Neural progenitor cell (in vitro differentiated cells): ENCODE measurements around the gene PLEKHM1. TPM values are rescaled to one million over a fixed set of nuclear protein-coding genes. Genes with fewer than 3 reads are reported as not detected.

Source experiments
- DNase-seq: peaks from one replicate; pipeline ENCODE4 v3.0.0-alpha.2; 2016; ENCODE audit warnings: low spot score
- H2AFZ ChIP-seq: fragments of 200-600 bp; sonication (generic); replicated peaks from 2 replicates; pipeline ENCODE4 v1.6.1; 2016; ENCODE audit warnings: antibody characterized with exemption
- H3F3A ChIP-seq: fragments of 200-600 bp; sonication (generic); 2 replicates; pipeline ENCODE4 v1.6.1; 2016; ENCODE audit warnings: antibody characterized with exemption, low read depth
- H3K27ac ChIP-seq: fragments of 200-600 bp; sonication (generic); 2 replicates; pipeline ENCODE4 v1.5.1; 2016; ENCODE audit warnings: mild to moderate bottlenecking
- H3K27me3 ChIP-seq: fragments of 200-600 bp; sonication (generic); 2 replicates; pipeline ENCODE4 v1.6.1; 2016; ENCODE audit warnings: mild to moderate bottlenecking, moderate library complexity
- H3K36me3 ChIP-seq: fragments of 200-600 bp; sonication (generic); 2 replicates; pipeline ENCODE4 v1.5.1; 2016
- H3K4me1 ChIP-seq: fragments of 200-600 bp; sonication (generic); 2 replicates; pipeline ENCODE4 v1.6.1; 2016; ENCODE audit warnings: mixed run types
- H3K4me2 ChIP-seq: fragments of 200-600 bp; sonication (generic); 2 replicates; pipeline ENCODE4 v1.6.1; 2016
- H3K4me3 ChIP-seq: fragments of 200-600 bp; sonication (generic); 2 replicates; pipeline ENCODE4 v1.5.1; 2016
- H3K79me2 ChIP-seq: fragments of 200-600 bp; sonication (generic); 2 replicates; pipeline ENCODE4 v1.6.1; 2016; ENCODE audit warnings: low read depth
- H3K9ac ChIP-seq: fragments of 200-600 bp; sonication (generic); 2 replicates; pipeline ENCODE4 v1.6.1; 2016
- H3K9me3 ChIP-seq: fragments of 200-600 bp; sonication (generic); 2 replicates; pipeline ENCODE4 v1.5.1; 2016; ENCODE audit warnings: low read depth
- H4K20me1 ChIP-seq: fragments of 200-600 bp; sonication (generic); 2 replicates; pipeline ENCODE4 v1.6.1; 2016; ENCODE audit warnings: low read depth
- H3K27ac Mint-ChIP-seq: 3 replicates; pipeline ENCODE4 v1.8.0; 2021; ENCODE audit warnings: mixed read lengths
- H3K27me3 Mint-ChIP-seq: 2 replicates; pipeline ENCODE4 v1.8.0; 2022; ENCODE audit warnings: low read depth, mild to moderate bottlenecking, inconsistent platforms, moderate library complexity, mixed read lengths; ENCODE audit not compliant: insufficient read depth
- H3K36me3 Mint-ChIP-seq: 3 replicates; pipeline ENCODE4 v1.8.0; 2021; ENCODE audit warnings: mixed read lengths
- H3K4me1 Mint-ChIP-seq: 3 replicates; pipeline ENCODE4 v1.8.0; 2021; ENCODE audit warnings: mixed read lengths
- H3K4me3 Mint-ChIP-seq: 3 replicates; pipeline ENCODE4 v1.8.0; 2021; ENCODE audit warnings: mild to moderate bottlenecking, moderate library complexity, mixed read lengths
- H3K9me3 Mint-ChIP-seq: 3 replicates; pipeline ENCODE4 v1.8.0; 2020; ENCODE audit warnings: mixed read lengths
- EZH2 ChIP-seq: fragments of 200-600 bp; sonication (generic); IDR thresholded peaks from 2 replicates; pipeline ENCODE4 v1.6.1; 2017; ENCODE audit warnings: antibody characterized with exemption, mild to moderate bottlenecking, moderate library complexity
- EZH2phosphoT487 ChIP-seq: fragments of 200-600 bp; sonication (generic); IDR thresholded peaks from 2 replicates; pipeline ENCODE4 v1.6.1; 2017; ENCODE audit warnings: antibody characterized with exemption
- total RNA-seq: library from RNA; depleted of rRNA; stranded (reverse); fragments of >200 nt; gene quantifications from 2 replicates; pipeline ENCODE4 v1.2.3, GENCODE V29; 2015; ENCODE audit warnings: low replicate concordance
- TF ChIP-seq, protein P1 (sequence below): fragments of 200-600 bp; sonication (generic); IDR thresholded peaks from 2 replicates; pipeline ENCODE4 v1.5.1; 2017; ENCODE audit warnings: antibody characterized with exemption, mild to moderate bottlenecking

The PLEKHM1 gene
- total RNA-seq, 1 donor from 2014 or later, result 7.0 TPM

DNA sequence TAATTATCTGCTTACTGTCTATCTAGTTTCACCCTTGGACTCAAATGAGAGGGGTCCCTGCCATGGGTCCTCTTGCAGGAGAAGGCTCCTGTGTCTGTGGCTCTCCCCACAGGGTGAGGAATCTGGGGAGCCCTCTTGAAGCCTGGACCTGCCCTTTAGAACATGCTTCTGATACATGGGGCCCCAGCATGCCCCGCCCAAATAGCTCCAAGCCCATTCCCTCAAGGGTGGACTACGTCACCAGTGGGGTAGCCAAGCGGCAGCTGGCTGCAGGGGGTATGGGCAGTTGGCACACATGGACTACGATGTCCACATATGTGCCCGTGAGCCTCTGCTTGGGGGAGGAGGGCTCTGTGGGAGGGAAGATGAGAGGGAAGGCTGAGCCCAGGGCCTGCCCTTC is 97.1 kb downstream of the PLEKHM1 start:
- TF ChIP-seq, protein P1, sequence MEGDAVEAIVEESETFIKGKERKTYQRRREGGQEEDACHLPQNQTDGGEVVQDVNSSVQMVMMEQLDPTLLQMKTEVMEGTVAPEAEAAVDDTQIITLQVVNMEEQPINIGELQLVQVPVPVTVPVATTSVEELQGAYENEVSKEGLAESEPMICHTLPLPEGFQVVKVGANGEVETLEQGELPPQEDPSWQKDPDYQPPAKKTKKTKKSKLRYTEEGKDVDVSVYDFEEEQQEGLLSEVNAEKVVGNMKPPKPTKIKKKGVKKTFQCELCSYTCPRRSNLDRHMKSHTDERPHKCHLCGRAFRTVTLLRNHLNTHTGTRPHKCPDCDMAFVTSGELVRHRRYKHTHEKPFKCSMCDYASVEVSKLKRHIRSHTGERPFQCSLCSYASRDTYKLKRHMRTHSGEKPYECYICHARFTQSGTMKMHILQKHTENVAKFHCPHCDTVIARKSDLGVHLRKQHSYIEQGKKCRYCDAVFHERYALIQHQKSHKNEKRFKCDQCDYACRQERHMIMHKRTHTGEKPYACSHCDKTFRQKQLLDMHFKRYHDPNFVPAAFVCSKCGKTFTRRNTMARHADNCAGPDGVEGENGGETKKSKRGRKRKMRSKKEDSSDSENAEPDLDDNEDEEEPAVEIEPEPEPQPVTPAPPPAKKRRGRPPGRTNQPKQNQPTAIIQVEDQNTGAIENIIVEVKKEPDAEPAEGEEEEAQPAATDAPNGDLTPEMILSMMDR, result no peak
- TF ChIP-seq EZH2, result no peak
- no peak for TF ChIP-seq EZH2phosphoT487
- peak overlapping the region; percentile 49 for H3K4me3 Mint-ChIP-seq
- no peaks in the 10 kb centered on the region for H3K36me3 Mint-ChIP-seq
- Histone ChIP-seq H3K36me3 (no peaks in the 10 kb centered on the region), H4K20me1 (no peaks in the 10 kb centered on the region), H2AFZ (no peak overlapping the region), H3K9ac (no peak overlapping the region), H3K4me3 (no peak overlapping the region), H3K4me2 (no peak overlapping the region), H3K27me3 (no peaks in the 10 kb centered on the region), H3K4me1 (no peaks in the 10 kb centered on the region), H3K9me3 (no peaks in the 10 kb centered on the region), H3K27ac (no peak overlapping the region), H3F3A (no peaks in the 10 kb centered on the region), H3K79me2 (no peaks in the 10 kb centered on the region)
- peaks cover 16% of the 10 kb centered on the region for H3K4me1 Mint-ChIP-seq
- H3K9me3 Mint-ChIP-seq, result no peaks in the 10 kb centered on the region
- DNase-seq, result no peak
- H3K27me3 Mint-ChIP-seq, result peaks cover 7% of the 10 kb centered on the region
- no peak overlapping the region for H3K27ac Mint-ChIP-seq

- TF ChIP-seq EZH2phosphoT487, result no peak
- no peak for TF ChIP-seq EZH2
- TF ChIP-seq, protein P1, result no peak
- Histone ChIP-seq H4K20me1 (no peaks in the 10 kb centered on the region), H2AFZ (no peak overlapping the region), H3K9me3 (no peaks in the 10 kb centered on the region), H3K27ac (no peak overlapping the region), H3K4me1 (no peaks in the 10 kb centered on the region), H3F3A (no peaks in the 10 kb centered on the region), H3K4me2 (no peak overlapping the region), H3K79me2 (no peaks in the 10 kb centered on the region), H3K27me3 (no peaks in the 10 kb centered on the region), H3K4me3 (no peak overlapping the region), H3K36me3 (no peaks in the 10 kb centered on the region), H3K9ac (no peak overlapping the region)
- no peak overlapping the region for H3K27ac Mint-ChIP-seq
- H3K4me3 Mint-ChIP-seq, result no peak overlapping the region
- no peaks in the 10 kb centered on the region for H3K9me3 Mint-ChIP-seq
- peaks cover 7% of the 10 kb centered on the region for H3K27me3 Mint-ChIP-seq
- H3K36me3 Mint-ChIP-seq, result no peaks in the 10 kb centered on the region
- peaks cover 11% of the 10 kb centered on the region for H3K4me1 Mint-ChIP-seq
- no peak for DNase-seq
Measured at GRCh38 chr17:45391918-45392317, 98.6 kb downstream of the PLEKHM1 start.

DNA sequence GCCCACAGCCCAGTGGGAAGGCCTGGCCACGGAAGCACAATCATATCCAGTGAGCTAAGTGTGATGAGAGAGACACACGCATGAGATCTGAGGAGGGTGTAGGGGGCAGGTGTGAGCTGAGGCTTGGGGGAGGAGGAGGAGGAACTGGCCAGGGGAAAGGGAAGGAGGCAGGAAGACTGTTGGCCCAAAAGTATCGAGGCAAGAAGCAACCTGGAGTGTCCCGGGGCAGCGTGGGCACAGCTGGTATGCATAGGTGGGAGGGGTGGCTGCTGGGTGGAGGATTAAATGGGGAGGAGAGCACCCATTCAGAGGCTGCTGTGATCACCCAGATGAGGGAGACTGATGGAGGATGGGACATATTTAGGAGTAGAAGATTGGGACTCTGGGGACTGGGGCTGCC is 99.2 kb downstream of the PLEKHM1 start:
- no peak overlapping the region for H3K9ac ChIP-seq
- no peak for TF ChIP-seq EZH2phosphoT487
- TF ChIP-seq, protein P1, result no peak
- TF ChIP-seq EZH2, result no peak
- H3K27me3 Mint-ChIP-seq, result peaks cover 7% of the 10 kb centered on the region

More for the DNA sequence above, 99.2 kb downstream of the PLEKHM1 start:
- H3K27me3 ChIP-seq, result no peaks in the 10 kb centered on the region
- H3K9me3 Mint-ChIP-seq, result no peaks in the 10 kb centered on the region
- H3K9me3 ChIP-seq, result no peaks in the 10 kb centered on the region
- H4K20me1 ChIP-seq, result no peaks in the 10 kb centered on the region
- peak overlapping the region; percentile 9 for H3K27ac Mint-ChIP-seq
- no peaks in the 10 kb centered on the region for H3K36me3 ChIP-seq
- peaks cover 11% of the 10 kb centered on the region for H3K4me1 Mint-ChIP-seq
- H3F3A ChIP-seq, result no peaks in the 10 kb centered on the region
- H3K4me3 Mint-ChIP-seq, result no peak overlapping the region
- H3K4me1 ChIP-seq, result no peaks in the 10 kb centered on the region
- no peak overlapping the region for H3K27ac ChIP-seq
- no peak overlapping the region for H3K4me3 ChIP-seq
- no peaks in the 10 kb centered on the region for H3K36me3 Mint-ChIP-seq
- H3K4me2 ChIP-seq, result no peak overlapping the region
- no peak overlapping the region for H2AFZ ChIP-seq
- H3K79me2 ChIP-seq, result no peaks in the 10 kb centered on the region
- no peak for DNase-seq
